ENCODE results near the gene PSEN2. TPM values are rescaled to one million over a fixed set of nuclear protein-coding genes. Genes with fewer than 3 reads are reported as not detected.

Gene PSEN2
- total RNA-seq, 4 donors from 2014 or later = 25.5 to 34.3 (median 30.2) TPM

DNA sequence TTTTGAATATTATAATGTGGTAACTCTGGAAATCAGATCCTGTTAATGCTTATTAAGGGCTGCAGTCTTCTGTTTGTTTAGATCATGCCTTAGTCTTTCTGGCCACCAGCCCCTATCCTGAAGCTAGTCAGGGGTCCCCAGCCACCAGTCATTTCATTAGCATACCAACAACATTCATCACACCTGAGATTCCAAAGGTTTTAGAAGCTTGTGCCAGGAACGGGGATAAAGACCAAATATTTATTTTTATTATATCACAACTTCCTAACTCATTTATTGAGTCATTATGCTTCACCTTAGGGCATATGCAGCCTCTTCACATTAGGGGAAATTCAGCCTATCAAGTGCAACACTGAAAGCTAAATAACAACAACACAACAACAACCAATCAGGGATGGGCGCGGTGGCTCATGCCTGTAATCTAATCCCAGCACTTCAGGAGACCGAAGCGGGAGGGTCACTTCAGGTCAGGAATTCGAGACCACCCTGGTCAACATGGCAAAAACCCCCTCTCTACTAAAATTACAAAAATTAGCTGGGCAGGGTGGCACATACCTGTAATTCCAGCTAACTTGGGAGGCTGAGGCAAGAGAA lies 2.9 kb upstream of the PSEN2 start:
- DNase-seq (ENCODE audit: low spot score) (no peak), ATAC-seq (ENCODE audit: low FRiP score) (no peak)
- TF ChIP-seq CTCF (IDR thresholded peaks at IDR 0.05) = no peak

GRCh38 chr1:226868726-226869125 lies 1.7 kb upstream of the PSEN2 start:
- DNase-seq (ENCODE audit: low spot score) = no peak
- TF ChIP-seq CTCF (IDR thresholded peaks at IDR 0.05) = no peak
- ATAC-seq (ENCODE audit: low FRiP score) = no peak

DNA sequence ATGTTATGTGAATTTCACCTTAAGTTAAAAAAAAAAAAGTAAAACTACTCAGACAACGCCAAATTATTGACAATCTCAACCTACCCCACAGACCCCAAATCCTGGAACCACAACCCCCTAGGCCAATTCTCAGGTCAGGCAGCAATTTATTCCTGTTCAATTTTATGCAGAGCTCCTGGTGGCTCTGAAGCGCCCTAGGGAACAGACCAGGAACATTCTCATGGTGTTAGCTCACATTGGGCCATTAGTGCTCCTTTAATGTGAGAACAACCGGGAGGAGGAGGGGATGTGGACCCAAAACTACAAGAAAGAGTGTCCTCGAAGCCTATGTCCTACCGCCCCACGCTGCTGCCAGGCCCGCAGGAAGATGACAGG lies 403 bp upstream of the PSEN2 start:
- ATAC-seq (ENCODE audit: low FRiP score) (no peak), DNase-seq (ENCODE audit: low spot score) (no peak)
- no peak for TF ChIP-seq CTCF (IDR thresholded peaks at IDR 0.05)

GRCh38 chr1:226871636-226872327 lies 1.4 kb downstream of the PSEN2 start:
- ATAC-seq (ENCODE audit: low FRiP score) (no peak), DNase-seq (ENCODE audit: low spot score) (no peak)
- no peak for TF ChIP-seq CTCF (IDR thresholded peaks at IDR 0.05)

GRCh38 chr1:226872437-226872836 lies 2.0 kb downstream of the PSEN2 start:
- DNase-seq (ENCODE audit: low spot score) = no peak
- TF ChIP-seq CTCF (IDR thresholded peaks at IDR 0.05) = no peak
- ATAC-seq (ENCODE audit: low FRiP score) = no peak

GRCh38 chr1:226873771-226874578 lies 3.6 kb downstream of the PSEN2 start:
- no peak for DNase-seq (ENCODE audit: low spot score)
- TF ChIP-seq CTCF (IDR thresholded peaks at IDR 0.05) = no peak
- ATAC-seq (ENCODE audit: low FRiP score) = no peak
